T1000 (cell line): Measurements from ENCODE around the gene ZBTB21.

Experiments used
- DNase-seq: peaks from one replicate; lab custom pipeline; 2025; ENCODE audit warnings: mixed read lengths; lab: John Stamatoyannopoulos, UW

Gene ZBTB21

GRCh38 chr21:42009831-42010506 lies at the start of gene ZBTB21:
ZBTB21 (minus strand) TSS chr21:42010360; CDS start chr21:41994095, 16,265 bp downstream.
- DNase-seq: peak; percentile 97

- no peak for DNase-seq
Observed at GRCh38 chr21:42059721-42060120, 49.6 kb upstream of the ZBTB21 start.

- no peak for DNase-seq
Observed at GRCh38 chr21:42059141-42059540, 49.0 kb upstream of the ZBTB21 start.

- no peak for DNase-seq
Observed at GRCh38 chr21:42058631-42059111, 48.5 kb upstream of the ZBTB21 start.

- DNase-seq: no peak
Observed at GRCh38 chr21:42057851-42058437, 47.8 kb upstream of the ZBTB21 start.

GRCh38 chr21:42056996-42057689 lies 47.0 kb upstream of the ZBTB21 start:
- peak; percentile 33 for DNase-seq

- no peak for DNase-seq
Observed at GRCh38 chr21:42056468-42056867, 46.3 kb upstream of the ZBTB21 start.

GRCh38 chr21:42055425-42055824 lies 45.3 kb upstream of the ZBTB21 start:
- DNase-seq: no peak

GRCh38 chr21:42051788-42052187 lies 41.6 kb upstream of the ZBTB21 start:
- DNase-seq: no peak

GRCh38 chr21:42049578-42050430 lies 39.6 kb upstream of the ZBTB21 start:
- DNase-seq: no peak

- no peak for DNase-seq
Observed at GRCh38 chr21:42048870-42049577, 38.9 kb upstream of the ZBTB21 start.

GRCh38 chr21:42047821-42048613 lies 37.9 kb upstream of the ZBTB21 start:
- peak; percentile 48 for DNase-seq

GRCh38 chr21:42044871-42045495 lies 34.8 kb upstream of the ZBTB21 start:
- no peak for DNase-seq

- DNase-seq: no peak
Observed at GRCh38 chr21:42043961-42044360, 33.8 kb upstream of the ZBTB21 start.

GRCh38 chr21:42043201-42043895 lies 33.2 kb upstream of the ZBTB21 start:
- DNase-seq: no peak

- DNase-seq: no peak
Observed at GRCh38 chr21:42042651-42043050, 32.5 kb upstream of the ZBTB21 start.

- no peak for DNase-seq
Observed at GRCh38 chr21:42041711-42042110, 31.6 kb upstream of the ZBTB21 start.

- no peak for DNase-seq
Observed at GRCh38 chr21:42041246-42041645, 31.1 kb upstream of the ZBTB21 start.

- DNase-seq: peak; percentile 90
Observed at GRCh38 chr21:42040411-42041180, 30.4 kb upstream of the ZBTB21 start.
